Tibial nerve (tissue), 4 donors: ENCODE data around the gene SH3BP1. TPM values are rescaled to one million over a fixed set of nuclear protein-coding genes. Genes with fewer than 3 reads are reported as not detected.
A peak's percentile ranks its signal among the peaks of the same experiment; 100 is the strongest.
"Not testable (repeated sequence)": the region's sequence is repeated elsewhere in the genome, so short reads cannot be mapped to it uniquely, and the experiment has no call there.

ENCODE experiments used
- DNase-seq, 2 donors: peaks; one replicate each; pipeline ENCODE4 v3.0.0-alpha.2; 2019; ENCODE audit warnings: low spot score in 2 of 2
- H3K27ac ChIP-seq, 4 donors: fragments of 200-600 bp; sonication (generic) in 3 of 4; one replicate each; pipeline ENCODE4 v1.5.1; 2017 to 2019; ENCODE audit warnings: mild to moderate bottlenecking in 1 of 4
- H3K27me3 ChIP-seq, 2 donors: fragments of 200-600 bp; sonication (generic) in 1 of 2; one replicate each; pipeline versions ENCODE4 v1.5.1 to v1.6.0; 2017 to 2019
- H3K36me3 ChIP-seq, 3 donors: fragments of 200-600 bp; sonication (generic); one replicate each; pipeline ENCODE4 v1.5.1; 2018 to 2019
- H3K4me1 ChIP-seq, 4 donors: fragments of 200-600 bp; sonication (generic) in 3 of 4; one replicate each; pipeline ENCODE4 v1.5.1; 2017 to 2019
- H3K4me3 ChIP-seq, 4 donors: fragments of 200-600 bp; sonication (generic) in 3 of 4; one replicate each; pipeline ENCODE4 v1.5.1; 2017 to 2019; ENCODE audit warnings: mild to moderate bottlenecking in 1 of 4, moderate library complexity in 1 of 4
- H3K9me3 ChIP-seq, 4 donors: fragments of 200-600 bp; sonication (generic) in 3 of 4; one replicate each; pipeline ENCODE4 v1.5.1; 2017 to 2019
- EP300 ChIP-seq, 2 donors: sonication (generic); formaldehyde crosslinking; IDR thresholded peaks; one replicate each; pipeline ENCODE4 v1.6.1; 2017; ENCODE audit warnings: antibody characterized with exemption in 2 of 2, mild to moderate bottlenecking in 1 of 2
- POLR2A ChIP-seq, 2 donors: fragments of 450-650 bp; IDR thresholded peaks; one replicate each; pipeline ENCODE4 v1.6.1; 2017; ENCODE audit warnings: antibody characterized with exemption in 2 of 2, mild to moderate bottlenecking in 2 of 2, moderate library complexity in 2 of 2
- WGBS, 2 donors: methylation state at CpG; one replicate each; pipeline ENCODE4 v1.1.5; 2018; 5-methylcytosine and 5-hydroxymethylcytosine counted together
- total RNA-seq, 4 donors: library from RNA; depleted of rRNA; stranded (reverse); fragments of >200 nt; gene quantifications; one replicate each; pipeline ENCODE4 v1.1.0, GENCODE V29; 2016
- TF ChIP-seq, protein P1 (sequence below), 5 experiments: fragments of 200-600 bp in 3 of 5; fragments of 450-650 bp in 2 of 5; sonication (generic) in 3 of 5; IDR thresholded peaks; one replicate each; pipeline ENCODE4 v1.5.1; 2016 to 2019; ENCODE audit warnings: antibody characterized with exemption in 5 of 5, mild to moderate bottlenecking in 3 of 5, moderate library complexity in 2 of 5

The SH3BP1 gene, protein sequence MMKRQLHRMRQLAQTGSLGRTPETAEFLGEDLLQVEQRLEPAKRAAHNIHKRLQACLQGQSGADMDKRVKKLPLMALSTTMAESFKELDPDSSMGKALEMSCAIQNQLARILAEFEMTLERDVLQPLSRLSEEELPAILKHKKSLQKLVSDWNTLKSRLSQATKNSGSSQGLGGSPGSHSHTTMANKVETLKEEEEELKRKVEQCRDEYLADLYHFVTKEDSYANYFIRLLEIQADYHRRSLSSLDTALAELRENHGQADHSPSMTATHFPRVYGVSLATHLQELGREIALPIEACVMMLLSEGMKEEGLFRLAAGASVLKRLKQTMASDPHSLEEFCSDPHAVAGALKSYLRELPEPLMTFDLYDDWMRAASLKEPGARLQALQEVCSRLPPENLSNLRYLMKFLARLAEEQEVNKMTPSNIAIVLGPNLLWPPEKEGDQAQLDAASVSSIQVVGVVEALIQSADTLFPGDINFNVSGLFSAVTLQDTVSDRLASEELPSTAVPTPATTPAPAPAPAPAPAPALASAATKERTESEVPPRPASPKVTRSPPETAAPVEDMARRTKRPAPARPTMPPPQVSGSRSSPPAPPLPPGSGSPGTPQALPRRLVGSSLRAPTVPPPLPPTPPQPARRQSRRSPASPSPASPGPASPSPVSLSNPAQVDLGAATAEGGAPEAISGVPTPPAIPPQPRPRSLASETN
- total RNA-seq = 10 to 100 TPM in 2 of 4 donors, 1 to 10 TPM in 2; 7.5 to 19.8 (median 13.9) TPM

DNA sequence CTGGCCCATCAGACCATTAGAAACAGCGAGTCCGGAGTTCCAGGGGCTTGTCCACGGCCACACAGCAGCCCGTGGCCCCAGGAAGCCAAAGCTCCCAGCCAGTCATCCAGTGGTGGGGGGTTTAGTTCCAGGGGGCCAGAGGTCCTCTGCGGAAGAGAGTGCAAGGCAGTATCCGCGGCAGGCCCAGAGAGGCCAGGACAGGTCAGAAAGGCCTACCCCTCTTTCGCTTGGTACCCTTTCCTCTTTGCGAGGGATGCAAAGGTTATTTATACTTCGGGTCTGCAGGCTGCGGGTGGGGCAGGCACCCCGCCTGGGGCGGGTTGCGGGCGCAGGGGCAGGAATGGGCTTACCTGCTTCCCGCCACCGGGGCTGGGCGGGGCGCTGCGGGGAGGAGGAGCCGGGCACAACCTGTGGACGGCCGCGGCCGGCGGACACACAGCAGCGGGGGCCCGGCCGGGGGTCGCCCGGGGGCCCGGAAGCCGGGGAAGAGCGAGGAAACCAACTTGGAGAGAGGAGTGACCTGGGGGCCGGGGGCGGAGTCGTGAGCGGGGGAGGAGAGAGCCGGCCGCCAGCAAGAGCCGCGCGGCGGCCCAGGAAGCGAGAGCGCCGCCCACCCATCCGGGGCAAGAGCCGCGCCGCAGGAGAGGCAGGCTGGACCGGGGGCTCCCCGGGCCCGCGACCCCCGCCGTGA lies at the start of gene SH3BP1:
Gene SH3BP1 (plus strand): TSS at position 600 of the 691 bp plus-strand sequence. CDS start 119 bp downstream, outside the sequence.
- Histone ChIP-seq H3K27ac (peak within 1 kb of the TSS in 3 of 4 donors; percentile 51 to 87 (median 74)), H3K4me1 (peaks cover 0 to 72% (median 54%) of the 10 kb centered on the region in 4 donors), H3K9me3 (no peaks in the 10 kb centered on the region), H3K4me3 (peak within 1 kb of the TSS; percentile 33 to 71 (median 54)), H3K36me3 (no peaks in the 10 kb centered on the region), H3K27me3 (no peaks in the 10 kb centered on the region)
- 4 to 11% methylated on average over 19 to 32 of the region's 57 CpGs for WGBS, 2 donors
- DNase-seq = no peak
- TF ChIP-seq, protein P1, sequence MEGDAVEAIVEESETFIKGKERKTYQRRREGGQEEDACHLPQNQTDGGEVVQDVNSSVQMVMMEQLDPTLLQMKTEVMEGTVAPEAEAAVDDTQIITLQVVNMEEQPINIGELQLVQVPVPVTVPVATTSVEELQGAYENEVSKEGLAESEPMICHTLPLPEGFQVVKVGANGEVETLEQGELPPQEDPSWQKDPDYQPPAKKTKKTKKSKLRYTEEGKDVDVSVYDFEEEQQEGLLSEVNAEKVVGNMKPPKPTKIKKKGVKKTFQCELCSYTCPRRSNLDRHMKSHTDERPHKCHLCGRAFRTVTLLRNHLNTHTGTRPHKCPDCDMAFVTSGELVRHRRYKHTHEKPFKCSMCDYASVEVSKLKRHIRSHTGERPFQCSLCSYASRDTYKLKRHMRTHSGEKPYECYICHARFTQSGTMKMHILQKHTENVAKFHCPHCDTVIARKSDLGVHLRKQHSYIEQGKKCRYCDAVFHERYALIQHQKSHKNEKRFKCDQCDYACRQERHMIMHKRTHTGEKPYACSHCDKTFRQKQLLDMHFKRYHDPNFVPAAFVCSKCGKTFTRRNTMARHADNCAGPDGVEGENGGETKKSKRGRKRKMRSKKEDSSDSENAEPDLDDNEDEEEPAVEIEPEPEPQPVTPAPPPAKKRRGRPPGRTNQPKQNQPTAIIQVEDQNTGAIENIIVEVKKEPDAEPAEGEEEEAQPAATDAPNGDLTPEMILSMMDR (IDR thresholded peaks at IDR 0.05) = no peak
- no peak for TF ChIP-seq EP300 (IDR thresholded peaks at IDR 0.05)
- TF ChIP-seq POLR2A (IDR thresholded peaks at IDR 0.05) = no peak

DNA sequence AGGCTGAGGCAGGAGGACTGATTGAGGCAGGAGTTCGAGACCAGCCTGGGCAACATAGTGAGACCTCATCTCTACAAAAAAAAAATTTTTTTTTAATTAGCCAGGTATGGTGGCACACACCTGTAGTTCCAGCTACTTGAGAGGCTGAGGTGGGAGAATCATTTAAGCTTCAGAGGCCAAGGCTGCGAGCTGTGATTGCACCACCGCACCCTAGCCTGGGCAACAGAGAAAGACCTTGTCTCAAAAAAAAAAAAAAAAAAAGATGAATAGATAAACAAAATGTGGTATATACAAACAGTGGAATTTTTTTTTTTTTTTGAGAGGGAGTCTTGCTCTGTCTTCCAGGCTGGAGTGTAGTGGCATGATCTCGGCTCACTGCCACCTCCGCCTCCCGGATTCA lies 48.4 kb upstream of the SH3BP1 start:
- H3K36me3 ChIP-seq, DNase-seq, H3K27ac ChIP-seq, H3K27me3 ChIP-seq, H3K9me3 ChIP-seq, H3K4me3 ChIP-seq: not testable (repeated sequence)
- WGBS, 2 donors = 86 to 93% methylated on average over 6 of the region's 6 CpGs
- H3K4me1 ChIP-seq = peaks cover 0 to 13% (median 0%) of the 10 kb centered on the region in 4 donors

DNA sequence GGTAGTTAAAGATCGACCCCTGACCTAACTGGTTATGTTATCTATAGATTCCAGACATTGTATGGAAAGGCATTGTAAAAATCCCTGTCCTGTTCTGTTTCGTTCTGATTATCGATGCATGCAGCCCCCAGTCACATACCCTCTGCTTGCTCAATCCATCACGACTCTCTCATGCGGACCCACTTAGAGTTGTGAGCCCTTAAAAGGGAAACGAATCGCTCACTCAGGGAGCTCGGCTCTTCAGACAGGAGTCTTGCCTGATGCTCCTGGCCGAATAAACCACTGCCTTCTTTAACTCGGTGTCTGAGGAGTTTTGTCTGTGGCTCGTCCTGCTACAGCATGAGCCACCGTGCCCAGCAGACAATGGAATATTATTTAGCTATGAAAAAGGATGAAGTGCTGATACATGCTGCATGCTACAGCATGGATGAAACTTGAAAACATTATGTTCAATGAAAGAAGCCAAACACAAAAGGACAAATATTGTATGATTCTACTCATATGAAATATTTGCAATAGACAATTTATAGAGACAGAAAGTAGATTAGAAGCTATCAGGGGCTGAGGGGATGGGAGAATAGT lies 47.6 kb upstream of the SH3BP1 start:
- H3K36me3 ChIP-seq = no peaks in the 10 kb centered on the region
- no peaks in the 10 kb centered on the region for H3K9me3 ChIP-seq
- peaks cover 0 to 4% of the 10 kb centered on the region in 2 donors for H3K27me3 ChIP-seq
- H3K4me1 ChIP-seq = peaks cover 0 to 13% (median 0%) of the 10 kb centered on the region in 4 donors
- peak overlapping the region in 2 of 4 donors; percentile 6 to 35 for H3K4me3 ChIP-seq
- TF ChIP-seq, protein P1 (IDR thresholded peaks at IDR 0.05) = no peak
- TF ChIP-seq POLR2A (IDR thresholded peaks at IDR 0.05) (no peak), EP300 (IDR thresholded peaks at IDR 0.05) (no peak)
- DNase-seq = no peak
- WGBS, 2 donors = 82 to 84% methylated on average over 12 of the region's 12 CpGs
- H3K27ac ChIP-seq = peak overlapping the region in 3 of 4 donors; percentile 40 to 61 (median 54)

DNA sequence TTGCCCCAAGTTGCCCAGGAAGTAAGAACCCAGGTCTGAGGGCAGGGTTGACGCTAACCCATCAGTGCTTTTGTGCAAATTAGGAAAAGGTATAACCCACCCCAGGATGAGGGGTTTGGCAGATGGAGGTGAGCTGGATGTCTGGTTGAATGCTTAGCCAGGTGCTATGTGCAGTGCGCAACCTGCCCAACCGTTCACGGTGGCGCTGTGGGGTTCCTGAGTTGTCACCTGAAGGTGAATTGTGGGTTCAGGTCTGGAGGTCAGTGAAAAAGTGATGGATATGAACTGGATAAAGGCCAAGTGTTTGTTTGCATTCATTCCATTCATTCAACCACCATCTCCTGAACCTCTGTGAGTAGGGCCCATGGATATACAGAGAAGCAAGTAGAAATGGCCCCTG lies 45.2 kb upstream of the SH3BP1 start:
- H3K27ac ChIP-seq = no peak overlapping the region
- H3K9me3 ChIP-seq = no peaks in the 10 kb centered on the region
- peaks cover 0 to 13% (median 0%) of the 10 kb centered on the region in 4 donors for H3K4me1 ChIP-seq
- no peak for DNase-seq
- H3K36me3 ChIP-seq = no peaks in the 10 kb centered on the region
- TF ChIP-seq EP300 (IDR thresholded peaks at IDR 0.05) (no peak), POLR2A (IDR thresholded peaks at IDR 0.05) (no peak)
- TF ChIP-seq, protein P1 (IDR thresholded peaks at IDR 0.05) = no peak
- H3K27me3 ChIP-seq = no peaks in the 10 kb centered on the region
- no peak overlapping the region for H3K4me3 ChIP-seq
- 89 to 92% methylated on average over 5 of the region's 5 CpGs for WGBS, 2 donors

DNA sequence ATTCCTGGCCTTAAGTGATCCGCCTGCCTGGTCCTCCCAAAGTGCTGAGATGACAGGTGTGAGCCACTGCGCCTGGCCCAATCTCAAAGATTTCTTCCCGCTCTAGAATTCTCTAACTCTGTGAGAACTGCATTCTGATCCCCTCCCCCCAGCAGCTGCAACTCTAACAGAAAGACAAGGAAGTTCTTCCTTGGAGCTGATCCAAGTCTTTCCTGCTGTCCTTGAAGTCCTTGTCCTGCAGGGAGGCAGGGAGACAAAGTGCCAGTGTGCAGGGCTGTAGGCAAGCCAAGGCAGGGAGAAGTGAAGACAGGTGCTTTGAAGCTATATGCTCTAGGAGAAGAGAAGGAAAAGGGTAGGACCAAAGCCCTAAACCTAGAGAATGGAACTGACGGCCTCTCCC lies 40.3 kb upstream of the SH3BP1 start:
- H3K9me3 ChIP-seq = no peaks in the 10 kb centered on the region
- WGBS, 2 donors = 79 to 85% methylated on average over 4 of the region's 4 CpGs
- TF ChIP-seq, protein P1 (IDR thresholded peaks at IDR 0.05) = no peak
- TF ChIP-seq POLR2A (IDR thresholded peaks at IDR 0.05) (no peak), EP300 (IDR thresholded peaks at IDR 0.05) (no peak)

More for the DNA sequence above, 40.3 kb upstream of the SH3BP1 start:
- H3K4me3 ChIP-seq = no peak overlapping the region
- no peaks in the 10 kb centered on the region for H3K36me3 ChIP-seq
- H3K4me1 ChIP-seq = no peaks in the 10 kb centered on the region
- DNase-seq = peak in 1 of 2 donors; percentile 38
- no peaks in the 10 kb centered on the region for H3K27me3 ChIP-seq
- H3K27ac ChIP-seq = no peak overlapping the region
